H9 (cell line): ENCODE results near the gene MDK. TPM values are rescaled to one million over a fixed set of nuclear protein-coding genes. Genes with fewer than 3 reads are reported as not detected.

Source experiments
- DNase-seq: peaks from one replicate; pipeline ENCODE4 v3.0.0-alpha.2; 2017
- H2AFZ ChIP-seq: one replicate; pipeline ENCODE4 v1.6.1; 2013; ENCODE audit warnings: mild to moderate bottlenecking, low read length, control low read depth, moderate library complexity
- H2AK5ac ChIP-seq: 2 replicates; pipeline ENCODE4 v1.6.1; 2013; ENCODE audit warnings: low read length, control low read depth, mixed read lengths; ENCODE audit not compliant: insufficient read length
- H2BK120ac ChIP-seq: one replicate; pipeline ENCODE4 v1.6.1; 2013; ENCODE audit warnings: low read depth, mild to moderate bottlenecking, low read length, control low read depth, inconsistent platforms; ENCODE audit not compliant: poor library complexity, severe bottlenecking
- H2BK12ac ChIP-seq: 2 replicates; pipeline ENCODE4 v1.6.1; 2013; ENCODE audit warnings: low read length, control low read depth, mixed read lengths, low read depth; ENCODE audit not compliant: insufficient read length
- H2BK15ac ChIP-seq: 2 replicates; pipeline ENCODE4 v1.6.1; 2013; ENCODE audit warnings: low read depth, low read length, control low read depth
- H2BK20ac ChIP-seq: one replicate; pipeline ENCODE4 v1.6.1; 2013; ENCODE audit warnings: low read depth, mild to moderate bottlenecking, low read length, control low read depth, inconsistent platforms; ENCODE audit not compliant: poor library complexity, severe bottlenecking
- H2BK5ac ChIP-seq: 2 replicates; pipeline ENCODE4 v1.6.1; 2013; ENCODE audit warnings: low read length, control low read depth, mixed read lengths; ENCODE audit not compliant: insufficient read length
- H3K14ac ChIP-seq: 2 replicates; pipeline ENCODE4 v1.6.1; 2013; ENCODE audit warnings: low read length, control low read depth; ENCODE audit not compliant: insufficient read depth
- H3K18ac ChIP-seq: 2 replicates; pipeline ENCODE4 v1.6.1; 2013; ENCODE audit warnings: low read depth, mild to moderate bottlenecking, mixed read lengths, low read length, control low read depth; ENCODE audit not compliant: insufficient read length
- H3K23ac ChIP-seq: 2 replicates; pipeline ENCODE4 v1.6.1; 2013; ENCODE audit warnings: low read length, control low read depth, mixed read lengths, low read depth; ENCODE audit not compliant: insufficient read length
- H3K23me2 ChIP-seq: 2 replicates; pipeline ENCODE4 v1.6.1; 2013; ENCODE audit warnings: low read depth, mild to moderate bottlenecking, mixed read lengths, low read length, control low read depth; ENCODE audit not compliant: insufficient read length, poor library complexity, severe bottlenecking
- H3K27ac ChIP-seq: 2 replicates; pipeline ENCODE4 v1.5.1; 2013; ENCODE audit warnings: low read length, control low read depth, mixed read lengths, low read depth; ENCODE audit not compliant: insufficient read length
- H3K27me3 ChIP-seq: 2 replicates; pipeline ENCODE4 v1.6.1; 2013; ENCODE audit warnings: low read length, control low read depth, inconsistent platforms; ENCODE audit not compliant: insufficient read depth
- H3K4ac ChIP-seq: 2 replicates; pipeline ENCODE4 v1.6.1; 2013; ENCODE audit warnings: low read depth, mild to moderate bottlenecking, control low read depth, inconsistent platforms, low read length, moderate library complexity
- H3K4me1 ChIP-seq: 2 replicates; pipeline ENCODE4 v1.6.1; 2013; ENCODE audit warnings: low read length, control low read depth, inconsistent platforms; ENCODE audit not compliant: insufficient read depth
- H3K4me2 ChIP-seq: 2 replicates; pipeline ENCODE4 v1.6.1; 2013; ENCODE audit warnings: low read length, control low read depth, mixed read lengths; ENCODE audit not compliant: insufficient read length, insufficient read depth
- H3K56ac ChIP-seq: 2 replicates; pipeline ENCODE4 v1.6.1; 2013; ENCODE audit warnings: low read depth, mild to moderate bottlenecking, mixed read lengths, low read length, control low read depth; ENCODE audit not compliant: insufficient read length
- H3K79me1 ChIP-seq: 2 replicates; pipeline ENCODE4 v1.6.1; 2013; ENCODE audit warnings: low read depth, mild to moderate bottlenecking, moderate library complexity, low read length, control low read depth, inconsistent platforms; ENCODE audit not compliant: insufficient read depth, poor library complexity, severe bottlenecking
- H3K79me2 ChIP-seq: 2 replicates; pipeline ENCODE4 v1.6.1; 2013; ENCODE audit warnings: low read length, control low read depth, inconsistent platforms; ENCODE audit not compliant: insufficient read depth
- H3K9ac ChIP-seq: 2 replicates; pipeline ENCODE4 v1.6.1; 2013; ENCODE audit warnings: low read length, control low read depth, mixed read lengths; ENCODE audit not compliant: insufficient read length; ENCODE audit errors: extremely low read depth
- H3K9me3 ChIP-seq: one replicate; pipeline ENCODE4 v1.6.1; 2013; ENCODE audit warnings: low read depth, low read length, inconsistent platforms; ENCODE audit not compliant: control insufficient read depth
- H3T11ph ChIP-seq: one replicate; pipeline ENCODE4 v1.6.1; 2013; ENCODE audit warnings: mild to moderate bottlenecking, low read length, control low read depth, inconsistent platforms
- H4K20me1 ChIP-seq: one replicate; pipeline ENCODE4 v1.6.1; 2013; ENCODE audit not compliant: control insufficient read depth, insufficient read length, insufficient read depth
- H4K5ac ChIP-seq: 2 replicates; pipeline ENCODE4 v1.6.1; 2013; ENCODE audit warnings: low read depth, mild to moderate bottlenecking, mixed read lengths, low read length, control low read depth; ENCODE audit not compliant: insufficient read length
- H4K8ac ChIP-seq: replicated peaks from 2 replicates; pipeline ENCODE4 v1.6.1; 2013; ENCODE audit warnings: low read length, control low read depth, mixed read lengths, low read depth; ENCODE audit not compliant: insufficient read length
- H4K91ac ChIP-seq: 2 replicates; pipeline ENCODE4 v1.6.1; 2013; ENCODE audit warnings: low read depth, mild to moderate bottlenecking, moderate library complexity, mixed read lengths, low read length, control low read depth; ENCODE audit not compliant: insufficient read length
- H3K27ac Mint-ChIP-seq, 3 experiments: 2 replicates in 2 of 3; 3 replicates in 1 of 3; pipeline ENCODE4 v1.8.0; 2020 to 2021; ENCODE audit warnings: mixed read lengths in 3 of 3, mild to moderate bottlenecking in 1 of 3, moderate library complexity in 1 of 3
- H3K27me3 Mint-ChIP-seq: 2 replicates; pipeline ENCODE4 v1.8.0; 2021; ENCODE audit warnings: low read depth, mild to moderate bottlenecking, moderate library complexity, mixed read lengths
- H3K36me3 Mint-ChIP-seq, 3 experiments: 2 replicates in 2 of 3; 3 replicates in 1 of 3; pipeline ENCODE4 v1.8.0; 2020 to 2021; ENCODE audit warnings: low read depth in 3 of 3, mixed read lengths in 3 of 3; ENCODE audit not compliant: insufficient read depth in 1 of 3
- H3K4me1 Mint-ChIP-seq, 2 experiments: 2 replicates each; pipeline ENCODE4 v1.8.0; 2020; ENCODE audit warnings: mixed read lengths in 2 of 2
- H3K4me3 Mint-ChIP-seq, 2 experiments: 2 replicates in 1 of 2; 3 replicates in 1 of 2; pipeline ENCODE4 v1.8.0; 2020 to 2021; ENCODE audit warnings: mild to moderate bottlenecking in 2 of 2, mixed read lengths in 2 of 2, moderate library complexity in 1 of 2
- H3K9me3 Mint-ChIP-seq, 2 experiments: 2 replicates in 1 of 2; 3 replicates in 1 of 2; pipeline ENCODE4 v1.8.0; 2020; ENCODE audit warnings: mild to moderate bottlenecking in 2 of 2, mixed read lengths in 2 of 2, moderate library complexity in 1 of 2
- WGBS: extraction: QIAGEN DNeasy Blood & Tissue Kit; methylation state at CpG from one replicate; pipeline ENCODE4 v1.1.7; 2013; ENCODE audit warnings: missing lambda C conversion rate, low lambda C conversion rate, mixed read lengths; ENCODE audit not compliant: insufficient read length; ENCODE audit errors: extremely low coverage; 5-methylcytosine and 5-hydroxymethylcytosine counted together
- total RNA-seq: library from RNA; stranded (reverse); gene quantifications from 2 replicates; pipeline ENCODE4 v1.2.1, GENCODE V29; 2021
- TF ChIP-seq, protein P1 (sequence below): fragments of 200-600 bp; sonication (generic); conservative IDR thresholded peaks from 3 replicates; pipeline ENCODE4 v1.8.0; 2021; ENCODE audit warnings: antibody characterized with exemption, mild to moderate bottlenecking

MDK gene
- total RNA-seq, 1 experiment from 2014 or later: 392 TPM

DNA sequence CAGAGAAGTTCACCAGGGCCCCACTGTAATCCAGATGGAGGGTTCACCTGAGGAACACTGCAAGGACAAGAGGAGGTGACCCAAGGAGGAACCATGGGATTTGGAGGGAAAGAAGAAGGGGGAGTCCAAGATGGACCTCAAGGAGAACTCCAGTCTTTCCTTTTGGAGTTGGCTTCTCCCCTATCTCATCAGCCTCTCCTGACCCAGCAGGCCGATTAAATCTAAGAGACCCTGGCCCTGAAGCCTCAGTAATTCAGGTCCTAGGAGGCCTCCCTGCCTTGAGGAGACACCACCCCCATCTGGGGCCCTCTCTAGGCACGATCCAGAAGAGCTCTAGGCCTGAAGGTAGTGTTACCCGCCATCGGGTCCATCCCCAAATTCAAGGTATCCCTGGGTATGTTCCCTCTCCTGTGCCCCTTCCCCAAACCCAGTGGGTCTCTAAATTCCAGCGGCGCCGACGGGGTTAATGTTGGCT, 49.3 kb upstream of the MDK start:
- Histone ChIP-seq H3K79me1 (no peaks in the 10 kb centered on the region), H3K23ac (no peak overlapping the region), H3K18ac (no peak overlapping the region), H3K9ac (no peak overlapping the region), H4K20me1 (no peaks in the 10 kb centered on the region), H3K4me1 (peaks cover 3% of the 10 kb centered on the region; the same call in 1 of the 2 replicates), H3K23me2 (peaks cover 7% of the 10 kb centered on the region), H2BK15ac (no peak overlapping the region), H2BK12ac (no peak overlapping the region), H3K14ac (no peak overlapping the region), H3K4me2 (peak overlapping the region; percentile 36), H3K79me2 (no peaks in the 10 kb centered on the region), H3K4ac (no peak overlapping the region), H4K8ac (no peak overlapping the region), H4K5ac (no peak overlapping the region), H4K91ac (no peak overlapping the region), H3T11ph (no peak overlapping the region), H2BK20ac (no peak overlapping the region), H3K56ac (no peak overlapping the region), H2BK5ac (no peak overlapping the region), H3K27ac (no peak overlapping the region), H2BK120ac (no peak overlapping the region), H3K27me3 (peaks cover 22% of the 10 kb centered on the region; the same call in 1 of the 2 replicates), H3K9me3 (no peaks in the 10 kb centered on the region), H2AFZ (no peak overlapping the region), H2AK5ac (no peak overlapping the region)
- H3K36me3 Mint-ChIP-seq: peaks cover 0 to 4% (median 0%) of the 10 kb centered on the region in 3 experiments; a peak in 2 of 7 replicates
- peaks cover 71% of the 10 kb centered on the region for H3K27me3 Mint-ChIP-seq
- peak overlapping the region; percentile 66 to 79 for H3K4me3 Mint-ChIP-seq
- no peaks in the 10 kb centered on the region; a peak in 1 of 5 replicates for H3K9me3 Mint-ChIP-seq
- WGBS: no CpG with 5 or more reads among the region's 8 CpGs
- DNase-seq: no peak
- TF ChIP-seq, protein P1, sequence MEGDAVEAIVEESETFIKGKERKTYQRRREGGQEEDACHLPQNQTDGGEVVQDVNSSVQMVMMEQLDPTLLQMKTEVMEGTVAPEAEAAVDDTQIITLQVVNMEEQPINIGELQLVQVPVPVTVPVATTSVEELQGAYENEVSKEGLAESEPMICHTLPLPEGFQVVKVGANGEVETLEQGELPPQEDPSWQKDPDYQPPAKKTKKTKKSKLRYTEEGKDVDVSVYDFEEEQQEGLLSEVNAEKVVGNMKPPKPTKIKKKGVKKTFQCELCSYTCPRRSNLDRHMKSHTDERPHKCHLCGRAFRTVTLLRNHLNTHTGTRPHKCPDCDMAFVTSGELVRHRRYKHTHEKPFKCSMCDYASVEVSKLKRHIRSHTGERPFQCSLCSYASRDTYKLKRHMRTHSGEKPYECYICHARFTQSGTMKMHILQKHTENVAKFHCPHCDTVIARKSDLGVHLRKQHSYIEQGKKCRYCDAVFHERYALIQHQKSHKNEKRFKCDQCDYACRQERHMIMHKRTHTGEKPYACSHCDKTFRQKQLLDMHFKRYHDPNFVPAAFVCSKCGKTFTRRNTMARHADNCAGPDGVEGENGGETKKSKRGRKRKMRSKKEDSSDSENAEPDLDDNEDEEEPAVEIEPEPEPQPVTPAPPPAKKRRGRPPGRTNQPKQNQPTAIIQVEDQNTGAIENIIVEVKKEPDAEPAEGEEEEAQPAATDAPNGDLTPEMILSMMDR: no peak
- no peak overlapping the region for H3K27ac Mint-ChIP-seq
- H3K4me1 Mint-ChIP-seq: peaks cover 45 to 67% of the 10 kb centered on the region in 2 experiments
